Upper lobe of right lung (tissue), 1 donor: ENCODE measurements around the gene FAM193B. TPM values are rescaled to one million over a fixed set of nuclear protein-coding genes. Genes with fewer than 3 reads are reported as not detected.

ENCODE experiments used
- ATAC-seq: fragments of 200-7000 bp; cut with Tn5 transposase; one replicate; pipeline ENCODE4 v1.9.1; 2020; ENCODE audit warnings: mild to moderate bottlenecking, moderate library complexity
- DNase-seq: peaks from one replicate; pipeline ENCODE4 v3.0.0-alpha.2; 2020
- H3K27ac ChIP-seq: fragments of 200-600 bp; one replicate; pipeline ENCODE4 v1.8.0; 2022
- H3K27me3 ChIP-seq: fragments of 200-600 bp; one replicate; pipeline ENCODE4 v1.8.0; 2022; ENCODE audit warnings: mild to moderate bottlenecking
- H3K36me3 ChIP-seq: fragments of 200-600 bp; one replicate; pipeline ENCODE4 v1.8.0; 2022
- H3K4me1 ChIP-seq: fragments of 200-600 bp; one replicate; pipeline ENCODE4 v1.8.0; 2022
- H3K4me3 ChIP-seq: fragments of 200-600 bp; one replicate; pipeline ENCODE4 v1.8.0; 2022; ENCODE audit warnings: mild to moderate bottlenecking
- H3K9me3 ChIP-seq: fragments of 200-600 bp; one replicate; pipeline ENCODE4 v1.8.0; 2022
- intact Hi-C: fragments of 100-400 bp; cut with DNase I; formaldehyde crosslinking; loops from one replicate; pipeline ENCODE4 v1.11.0; 2022
- total RNA-seq: library from RNA; stranded (reverse); fragmentation: NEBNext Ultra II Directional; extraction: Animal tissue kit (Norgen Biotek cat#: 25700); gene quantifications from one replicate; pipeline ENCODE4 v1.2.1, GENCODE V29; 2021
- TF ChIP-seq, protein P1 (sequence below): fragments of 200-600 bp; IDR thresholded peaks from one replicate; pipeline ENCODE4 v1.8.0; 2022; ENCODE audit warnings: antibody characterized with exemption
- donor health status: DM: no; HTN: yes; CAD: no; lungs with severe emphysema.

The FAM193B gene
- total RNA-seq, 1 donor from 2014 or later: 76.3 TPM

GRCh38 chr5:177491983-177492746, 62.2 kb downstream of the FAM193B start:
- Histone ChIP-seq H3K27ac (no peak overlapping the region), H3K4me3 (no peak overlapping the region), H3K27me3 (no peaks in the 10 kb centered on the region), H3K4me1 (peaks cover 37% of the 10 kb centered on the region), H3K36me3 (peaks cover 32% of the 10 kb centered on the region), H3K9me3 (no peaks in the 10 kb centered on the region)
- no peak for ATAC-seq
- TF ChIP-seq, protein P1, sequence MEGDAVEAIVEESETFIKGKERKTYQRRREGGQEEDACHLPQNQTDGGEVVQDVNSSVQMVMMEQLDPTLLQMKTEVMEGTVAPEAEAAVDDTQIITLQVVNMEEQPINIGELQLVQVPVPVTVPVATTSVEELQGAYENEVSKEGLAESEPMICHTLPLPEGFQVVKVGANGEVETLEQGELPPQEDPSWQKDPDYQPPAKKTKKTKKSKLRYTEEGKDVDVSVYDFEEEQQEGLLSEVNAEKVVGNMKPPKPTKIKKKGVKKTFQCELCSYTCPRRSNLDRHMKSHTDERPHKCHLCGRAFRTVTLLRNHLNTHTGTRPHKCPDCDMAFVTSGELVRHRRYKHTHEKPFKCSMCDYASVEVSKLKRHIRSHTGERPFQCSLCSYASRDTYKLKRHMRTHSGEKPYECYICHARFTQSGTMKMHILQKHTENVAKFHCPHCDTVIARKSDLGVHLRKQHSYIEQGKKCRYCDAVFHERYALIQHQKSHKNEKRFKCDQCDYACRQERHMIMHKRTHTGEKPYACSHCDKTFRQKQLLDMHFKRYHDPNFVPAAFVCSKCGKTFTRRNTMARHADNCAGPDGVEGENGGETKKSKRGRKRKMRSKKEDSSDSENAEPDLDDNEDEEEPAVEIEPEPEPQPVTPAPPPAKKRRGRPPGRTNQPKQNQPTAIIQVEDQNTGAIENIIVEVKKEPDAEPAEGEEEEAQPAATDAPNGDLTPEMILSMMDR: no peak
- no peak for DNase-seq
- intact Hi-C loops: no loop called here

- DNase-seq (no peak), ATAC-seq (peak; percentile 2)
- H3K4me1 ChIP-seq: peaks cover 35% of the 10 kb centered on the region
- no peaks in the 10 kb centered on the region for H3K9me3 ChIP-seq
- H3K27ac ChIP-seq: no peak overlapping the region
- no peaks in the 10 kb centered on the region for H3K27me3 ChIP-seq
- H3K4me3 ChIP-seq: no peak overlapping the region
- peaks cover 35% of the 10 kb centered on the region for H3K36me3 ChIP-seq
- TF ChIP-seq, protein P1: peak; percentile 47
- intact Hi-C loops: no loop called here
These were observed 62.9 kb downstream of the FAM193B start for GRCh38 chr5:177491429-177491945.

DNA sequence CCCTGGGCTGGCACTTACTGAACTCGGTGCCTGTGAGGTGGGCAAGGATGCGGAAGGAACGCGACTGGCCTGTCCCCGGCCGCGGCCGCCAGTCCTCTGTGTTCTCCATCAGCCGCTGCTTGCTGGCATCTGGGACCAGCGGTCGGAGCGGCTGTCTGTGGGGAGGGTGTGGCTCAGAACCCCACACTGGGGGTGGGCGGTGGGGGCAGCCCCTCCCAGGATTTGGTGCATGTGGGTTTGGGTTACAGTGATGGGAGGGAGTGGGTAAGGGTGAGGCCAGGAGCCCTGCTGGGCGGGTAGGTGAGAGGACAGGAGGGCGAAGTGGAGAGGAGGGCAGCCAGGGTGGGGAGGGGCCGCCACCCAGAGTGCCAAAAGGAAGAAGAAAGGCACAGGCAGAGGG, 63.4 kb downstream of the FAM193B start:
- no peaks in the 10 kb centered on the region for H3K27me3 ChIP-seq
- H3K9me3 ChIP-seq: no peaks in the 10 kb centered on the region
- no peak overlapping the region for H3K4me3 ChIP-seq
- H3K36me3 ChIP-seq: peaks cover 40% of the 10 kb centered on the region
- ATAC-seq (no peak), DNase-seq (no peak)
- peaks cover 30% of the 10 kb centered on the region for H3K4me1 ChIP-seq
- H3K27ac ChIP-seq: no peak overlapping the region
- intact Hi-C loops: no loop called here
- TF ChIP-seq, protein P1: no peak

- no peak for DNase-seq
- no peaks in the 10 kb centered on the region for H3K27me3 ChIP-seq
- no peak overlapping the region for H3K27ac ChIP-seq
- intact Hi-C loops: no loop called here
- TF ChIP-seq, protein P1: no peak
- no peaks in the 10 kb centered on the region for H3K9me3 ChIP-seq
- ATAC-seq: no peak
- no peak overlapping the region for H3K4me3 ChIP-seq
- peaks cover 25% of the 10 kb centered on the region for H3K4me1 ChIP-seq
- peaks cover 45% of the 10 kb centered on the region for H3K36me3 ChIP-seq
These were observed 63.9 kb downstream of the FAM193B start for GRCh38 chr5:177490311-177490991.

- TF ChIP-seq, protein P1: no peak
- no peak for ATAC-seq
- no peak overlapping the region for H3K27ac ChIP-seq
- no peak for DNase-seq
- H3K4me1 ChIP-seq: peaks cover 12% of the 10 kb centered on the region
- no peaks in the 10 kb centered on the region for H3K27me3 ChIP-seq
- no peaks in the 10 kb centered on the region for H3K9me3 ChIP-seq
- peaks cover 51% of the 10 kb centered on the region for H3K36me3 ChIP-seq
- intact Hi-C loops: no loop called here
- no peak overlapping the region for H3K4me3 ChIP-seq
These were observed 65.1 kb downstream of the FAM193B start for GRCh38 chr5:177489119-177489716.
